Measurements from ENCODE around the gene SEMA4D. TPM values are rescaled to one million over a fixed set of nuclear protein-coding genes. Genes with fewer than 3 reads are reported as not detected.

The SEMA4D gene
- total and polyA plus RNA-seq, 9 of the 15 experiments (the other 6 are each of a cell fraction or from before 2014, with no cell fraction given), result 0.38 to 5.1 (median 1.8) TPM

DNA sequence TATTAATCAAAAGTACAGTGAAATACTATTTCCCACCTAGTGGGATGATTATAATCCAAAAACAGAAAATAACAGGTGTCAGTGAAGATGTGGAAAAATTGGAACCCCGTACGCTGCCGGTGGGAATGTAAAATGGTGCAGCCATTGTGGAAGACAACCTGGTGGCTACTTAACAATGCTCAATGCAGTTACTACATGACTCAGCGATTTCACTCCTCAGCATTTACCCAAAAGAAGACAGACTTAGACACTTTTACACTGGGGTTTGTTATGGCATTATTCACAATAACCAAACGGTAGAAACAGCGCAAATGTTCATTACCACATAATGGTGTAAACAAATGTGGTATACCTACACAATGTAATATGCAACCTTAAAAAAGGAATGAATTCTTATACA is 155.7 kb downstream of the SEMA4D start (continued):
- TF ChIP-seq, protein P1, sequence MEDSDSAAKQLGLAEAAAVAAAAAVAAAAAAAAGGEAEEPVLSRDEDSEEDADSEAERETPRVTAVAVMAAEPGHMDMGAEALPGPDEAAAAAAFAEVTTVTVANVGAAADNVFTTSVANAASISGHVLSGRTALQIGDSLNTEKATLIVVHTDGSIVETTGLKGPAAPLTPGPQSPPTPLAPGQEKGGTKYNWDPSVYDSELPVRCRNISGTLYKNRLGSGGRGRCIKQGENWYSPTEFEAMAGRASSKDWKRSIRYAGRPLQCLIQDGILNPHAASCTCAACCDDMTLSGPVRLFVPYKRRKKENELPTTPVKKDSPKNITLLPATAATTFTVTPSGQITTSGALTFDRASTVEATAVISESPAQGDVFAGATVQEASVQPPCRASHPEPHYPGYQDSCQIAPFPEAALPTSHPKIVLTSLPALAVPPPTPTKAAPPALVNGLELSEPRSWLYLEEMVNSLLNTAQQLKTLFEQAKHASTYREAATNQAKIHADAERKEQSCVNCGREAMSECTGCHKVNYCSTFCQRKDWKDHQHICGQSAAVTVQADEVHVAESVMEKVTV (CRISPR knock-in tag; IDR thresholded peaks at IDR 0.05), result no peak
- TF ChIP-seq MAFF (IDR thresholded peaks at IDR 0.05; ENCODE audit: low read length), result peak; percentile 90

GRCh38 chr9:89340332-89340731 is 157.6 kb downstream of the SEMA4D start:
- DNase-seq (ENCODE audit: extremely low read depth in 1 of 4, low spot score in 3 of 4), result no peak
- no peak for FAIRE-seq
- no peaks in the 10 kb centered on the region for H3K9me3 ChIP-seq (replicated peaks; ENCODE audit: control insufficient read depth, insufficient read depth, low read depth, low read length)
- POLR2A ChIA-PET, result no interaction called here
- no peak overlapping the region for H3K4me3 ChIP-seq
- TF ChIP-seq, protein P2, sequence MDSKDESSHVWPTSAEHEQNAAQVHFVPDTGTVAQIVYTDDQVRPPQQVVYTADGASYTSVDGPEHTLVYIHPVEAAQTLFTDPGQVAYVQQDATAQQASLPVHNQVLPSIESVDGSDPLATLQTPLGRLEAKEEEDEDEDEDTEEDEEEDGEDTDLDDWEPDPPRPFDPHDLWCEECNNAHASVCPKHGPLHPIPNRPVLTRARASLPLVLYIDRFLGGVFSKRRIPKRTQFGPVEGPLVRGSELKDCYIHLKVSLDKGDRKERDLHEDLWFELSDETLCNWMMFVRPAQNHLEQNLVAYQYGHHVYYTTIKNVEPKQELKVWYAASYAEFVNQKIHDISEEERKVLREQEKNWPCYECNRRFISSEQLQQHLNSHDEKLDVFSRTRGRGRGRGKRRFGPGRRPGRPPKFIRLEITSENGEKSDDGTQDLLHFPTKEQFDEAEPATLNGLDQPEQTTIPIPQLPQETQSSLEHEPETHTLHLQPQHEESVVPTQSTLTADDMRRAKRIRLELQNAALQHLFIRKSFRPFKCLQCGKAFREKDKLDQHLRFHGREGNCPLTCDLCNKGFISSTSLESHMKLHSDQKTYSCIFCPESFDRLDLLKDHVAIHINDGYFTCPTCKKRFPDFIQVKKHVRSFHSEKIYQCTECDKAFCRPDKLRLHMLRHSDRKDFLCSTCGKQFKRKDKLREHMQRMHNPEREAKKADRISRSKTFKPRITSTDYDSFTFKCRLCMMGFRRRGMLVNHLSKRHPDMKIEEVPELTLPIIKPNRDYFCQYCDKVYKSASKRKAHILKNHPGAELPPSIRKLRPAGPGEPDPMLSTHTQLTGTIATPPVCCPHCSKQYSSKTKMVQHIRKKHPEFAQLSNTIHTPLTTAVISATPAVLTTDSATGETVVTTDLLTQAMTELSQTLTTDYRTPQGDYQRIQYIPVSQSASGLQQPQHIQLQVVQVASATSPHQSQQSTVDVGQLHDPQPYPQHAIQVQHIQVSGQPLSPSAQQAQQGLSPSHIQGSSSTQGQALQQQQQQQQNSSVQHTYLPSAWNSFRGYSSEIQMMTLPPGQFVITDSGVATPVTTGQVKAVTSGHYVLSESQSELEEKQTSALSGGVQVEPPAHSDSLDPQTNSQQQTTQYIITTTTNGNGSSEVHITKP (IDR thresholded peaks at IDR 0.05; ENCODE audit: partially characterized antibody), result peak; percentile 21
- TF ChIP-seq, protein P3, sequence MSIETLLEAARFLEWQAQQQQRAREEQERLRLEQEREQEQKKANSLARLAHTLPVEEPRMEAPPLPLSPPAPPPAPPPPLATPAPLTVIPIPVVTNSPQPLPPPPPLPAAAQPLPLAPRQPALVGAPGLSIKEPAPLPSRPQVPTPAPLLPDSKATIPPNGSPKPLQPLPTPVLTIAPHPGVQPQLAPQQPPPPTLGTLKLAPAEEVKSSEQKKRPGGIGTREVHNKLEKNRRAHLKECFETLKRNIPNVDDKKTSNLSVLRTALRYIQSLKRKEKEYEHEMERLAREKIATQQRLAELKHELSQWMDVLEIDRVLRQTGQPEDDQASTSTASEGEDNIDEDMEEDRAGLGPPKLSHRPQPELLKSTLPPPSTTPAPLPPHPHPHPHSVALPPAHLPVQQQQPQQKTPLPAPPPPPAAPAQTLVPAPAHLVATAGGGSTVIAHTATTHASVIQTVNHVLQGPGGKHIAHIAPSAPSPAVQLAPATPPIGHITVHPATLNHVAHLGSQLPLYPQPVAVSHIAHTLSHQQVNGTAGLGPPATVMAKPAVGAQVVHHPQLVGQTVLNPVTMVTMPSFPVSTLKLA (conservative IDR thresholded peaks at IDR 0.05), result no peak
- TF ChIP-seq POLR2A (conservative IDR thresholded peaks at IDR 0.05) (no peak), CHD4 (IDR thresholded peaks at IDR 0.05; ENCODE audit: insufficient read depth, insufficient replicate concordance, low read depth, low read length, poor library complexity, severe bottlenecking) (no peak), ZNF165 (CRISPR knock-in tag; IDR thresholded peaks at IDR 0.05; ENCODE audit: borderline replicate concordance) (no peak), ZNF175 (CRISPR knock-in tag; IDR thresholded peaks at IDR 0.05; ENCODE audit: low read depth) (no peak), KDM2B (CRISPR knock-in tag; IDR thresholded peaks at IDR 0.05) (no peak)
- CTCF ChIA-PET (ENCODE audit: low intra/inter-chr PET ratio), result no interaction called here
- in situ Hi-C loops (cut with MboI), result no loop called here
- BruUV-seq (replicated peaks), result no TSS peak
- intact Hi-C loops (cut with micrococcal nuclease), result no loop called here
- peaks cover 0 to 2% of the 10 kb centered on the region in 2 experiments; a peak in 2 of 5 replicates for H3K4me1 ChIP-seq (replicated peaks in 1 of 2; ENCODE audit: control insufficient read depth in 2 of 2, insufficient read depth in 2 of 2, low read length in 2 of 2)
- no peak overlapping the region for H3K9ac ChIP-seq (ENCODE audit: insufficient read depth in 1 of 2, low read depth in 2 of 2, low read length in 2 of 2)
- H3K27me3 ChIP-seq (ENCODE audit: control insufficient read depth in 2 of 2, insufficient read depth in 2 of 2, low read length in 2 of 2), result no peaks in the 10 kb centered on the region
- no peak overlapping the region for H3K4me2 ChIP-seq (ENCODE audit: insufficient read depth, low read length)
- ATAC-seq, result no peak
- peaks cover 74% of the 10 kb centered on the region for H3K36me3 ChIP-seq (ENCODE audit: control insufficient read depth, insufficient read depth, low read length)
- no peak overlapping the region for H2AFZ ChIP-seq (ENCODE audit: low read depth, low read length)
- H3K9me1 ChIP-seq (ENCODE audit: control insufficient read depth, insufficient read depth, low read length), result no peaks in the 10 kb centered on the region
- no peak overlapping the region for H3K27ac ChIP-seq (ENCODE audit: extremely low read depth, low read depth, low read length)
- 92% methylated on average over 2 of the region's 3 CpGs for WGBS (ENCODE audit: insufficient coverage, low coverage, missing lambda C conversion rate)
- no peaks in the 10 kb centered on the region for H4K20me1 ChIP-seq (replicated peaks; ENCODE audit: control insufficient read depth, insufficient read depth, low read length)
- no peaks in the 10 kb centered on the region for H3K79me2 ChIP-seq (ENCODE audit: control insufficient read depth, insufficient read depth, low read length)

Data from K562 (cell line).